Measurements from ENCODE around the gene AKNAD1.

Gene AKNAD1

GRCh38 chr1:108780937-108781574, 75.8 kb downstream of the AKNAD1 start:
- peak; percentile 22 for DNase-seq

DNA sequence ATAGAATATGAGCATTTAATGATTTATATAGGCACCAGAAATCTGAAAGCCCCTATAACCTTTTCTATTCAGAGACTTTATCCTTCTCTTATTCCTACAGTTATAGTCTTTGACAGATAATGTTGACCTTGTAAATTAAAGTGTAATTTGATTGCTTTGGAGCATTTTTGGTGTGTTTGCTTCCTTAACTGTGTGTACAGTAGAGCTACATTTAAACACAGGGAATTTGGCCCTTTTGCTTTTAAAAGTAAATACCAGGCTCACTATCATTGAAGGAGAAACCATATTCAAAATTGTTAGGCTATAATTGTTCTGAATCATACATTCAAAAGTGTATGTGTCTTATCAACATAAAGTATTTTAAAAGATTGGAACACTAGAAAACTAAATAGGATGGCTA, 77.4 kb downstream of the AKNAD1 start:
- no peak for DNase-seq

DNA sequence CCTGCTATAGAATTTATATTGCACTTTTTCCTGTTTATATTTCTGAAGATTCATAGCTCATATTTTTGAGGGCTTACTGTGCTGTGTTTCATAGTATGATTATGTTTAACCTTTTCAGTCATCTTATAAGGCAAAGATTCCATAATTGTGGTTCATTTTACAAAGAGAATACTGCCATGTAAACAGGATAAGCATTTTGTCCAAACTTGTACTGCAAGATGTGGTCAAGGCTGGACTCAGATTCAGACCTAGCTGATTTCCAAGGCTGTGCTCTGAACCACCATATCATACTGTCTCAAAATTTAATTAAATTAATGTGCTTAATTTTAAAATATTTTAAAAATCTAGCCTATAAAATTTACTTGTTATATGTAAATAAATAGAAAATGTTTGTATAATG, 79.1 kb downstream of the AKNAD1 start:
- DNase-seq = no peak

DNA sequence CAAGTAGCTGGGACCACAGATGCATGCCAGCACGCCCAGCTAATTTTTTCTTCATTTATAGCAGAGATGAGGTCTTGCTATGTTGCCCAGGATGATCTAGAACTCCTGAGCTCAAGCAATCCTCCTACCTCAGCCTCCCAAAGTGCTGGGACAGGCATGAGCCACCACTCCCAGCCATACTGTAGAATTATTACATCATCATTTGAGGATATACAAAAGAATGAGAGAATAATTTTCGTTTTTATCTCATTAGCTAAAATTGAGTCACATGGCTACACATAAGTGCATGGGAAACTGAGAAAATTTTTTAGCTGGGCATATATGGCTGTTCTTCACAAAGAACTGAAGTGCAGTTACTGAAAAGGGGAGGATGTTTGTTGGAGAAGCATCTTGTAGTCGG, 89.2 kb downstream of the AKNAD1 start:
- DNase-seq = no peak

- no peak for DNase-seq
Observed at GRCh38 chr1:108767115-108767514, 89.8 kb downstream of the AKNAD1 start.
